ENCODE measurements around the gene LCE1B. TPM values are rescaled to one million over a fixed set of nuclear protein-coding genes. Genes with fewer than 3 reads are reported as not detected.

Gene LCE1B
- total RNA-seq, 1 experiment from 2014 or later = not detected

- peaks cover 92 to 93% of the 10 kb centered on the region in 2 experiments for H3K9me3 Mint-ChIP-seq
- no peak overlapping the region for H2BK5ac ChIP-seq (ENCODE audit: insufficient read length, low read length)
- H3T11ph ChIP-seq (ENCODE audit: low read length) = no peak overlapping the region
- no peak overlapping the region for H3K56ac ChIP-seq (ENCODE audit: insufficient read length, low read depth, low read length)
- no peak overlapping the region for H2BK20ac ChIP-seq (ENCODE audit: low read depth, low read length, poor library complexity, severe bottlenecking)
- H4K8ac ChIP-seq (replicated peaks; ENCODE audit: insufficient read length, low read depth, low read length) = no peak overlapping the region
- DNase-seq = no peak
- H3K4me2 ChIP-seq (ENCODE audit: insufficient read depth, insufficient read length, low read length) = no peak overlapping the region
- H3K79me2 ChIP-seq (ENCODE audit: insufficient read depth, low read length) = no peaks in the 10 kb centered on the region
- no peak overlapping the region for H2BK15ac ChIP-seq (ENCODE audit: low read depth, low read length)
- WGBS (ENCODE audit: extremely low coverage, insufficient read length, low lambda C conversion rate) = no CpG with 5 or more reads among the region's 1 CpG
- H3K27ac ChIP-seq (ENCODE audit: insufficient read length, low read depth, low read length) = no peak overlapping the region
- H4K5ac ChIP-seq (ENCODE audit: insufficient read length, low read depth, low read length) = no peak overlapping the region
- H2BK12ac ChIP-seq (ENCODE audit: insufficient read length, low read depth, low read length) = no peak overlapping the region
- no peak overlapping the region for H3K27ac Mint-ChIP-seq
- no peaks in the 10 kb centered on the region for H3K23me2 ChIP-seq (ENCODE audit: insufficient read length, low read depth, low read length, poor library complexity, severe bottlenecking)
- no peak overlapping the region for H3K23ac ChIP-seq (ENCODE audit: insufficient read length, low read depth, low read length)
- H3K27me3 ChIP-seq (ENCODE audit: insufficient read depth, low read length) = no peaks in the 10 kb centered on the region
- H4K20me1 ChIP-seq (ENCODE audit: control insufficient read depth, insufficient read depth, insufficient read length) = no peaks in the 10 kb centered on the region
- H2AK5ac ChIP-seq (ENCODE audit: insufficient read length, low read length) = no peak overlapping the region
- no peak overlapping the region for H3K9ac ChIP-seq (ENCODE audit: extremely low read depth, insufficient read length, low read length)
- no peak overlapping the region for H3K18ac ChIP-seq (ENCODE audit: insufficient read length, low read depth, low read length)
- H3K4me3 Mint-ChIP-seq = no peak overlapping the region
- H4K91ac ChIP-seq (ENCODE audit: insufficient read length, low read depth, low read length) = no peak overlapping the region
- no peaks in the 10 kb centered on the region for H3K4me1 ChIP-seq (ENCODE audit: insufficient read depth, low read length)
- H3K4ac ChIP-seq (ENCODE audit: low read depth, low read length) = no peak overlapping the region
- no peak overlapping the region for H3K14ac ChIP-seq (ENCODE audit: insufficient read depth, low read length)
- no peak overlapping the region for H2AFZ ChIP-seq (ENCODE audit: low read length)
- no peaks in the 10 kb centered on the region for H3K79me1 ChIP-seq (ENCODE audit: insufficient read depth, low read depth, low read length, poor library complexity, severe bottlenecking)
- H2BK120ac ChIP-seq (ENCODE audit: low read depth, low read length, poor library complexity, severe bottlenecking) = no peak overlapping the region
- no peaks in the 10 kb centered on the region for H3K27me3 Mint-ChIP-seq (ENCODE audit: low read depth)
- H3K4me1 Mint-ChIP-seq = no peaks in the 10 kb centered on the region
- H3K36me3 Mint-ChIP-seq (ENCODE audit: insufficient read depth in 1 of 3, low read depth in 3 of 3) = peaks cover 2 to 24% (median 12%) of the 10 kb centered on the region in 3 experiments; a peak in 6 of 7 replicates
- no peak for TF ChIP-seq CTCF (conservative IDR thresholded peaks at IDR 0.05)
- H3K9me3 ChIP-seq (ENCODE audit: control insufficient read depth, low read depth, low read length) = peaks cover 88% of the 10 kb centered on the region
Measured at GRCh38 chr1:152858062-152858461, 46.3 kb downstream of the LCE1B start.
